GM12874 (cell line): ENCODE results near the gene RPS4Y2.

ENCODE experiments used
- TF ChIP-seq, protein P1 (sequence below): IDR thresholded peaks from 2 replicates; pipeline ENCODE4 v1.5.1; 2011; ENCODE audit warnings: low read depth, mild to moderate bottlenecking, control low read depth, low read length, moderate library complexity; ENCODE audit not compliant: insufficient read depth

Gene RPS4Y2

DNA sequence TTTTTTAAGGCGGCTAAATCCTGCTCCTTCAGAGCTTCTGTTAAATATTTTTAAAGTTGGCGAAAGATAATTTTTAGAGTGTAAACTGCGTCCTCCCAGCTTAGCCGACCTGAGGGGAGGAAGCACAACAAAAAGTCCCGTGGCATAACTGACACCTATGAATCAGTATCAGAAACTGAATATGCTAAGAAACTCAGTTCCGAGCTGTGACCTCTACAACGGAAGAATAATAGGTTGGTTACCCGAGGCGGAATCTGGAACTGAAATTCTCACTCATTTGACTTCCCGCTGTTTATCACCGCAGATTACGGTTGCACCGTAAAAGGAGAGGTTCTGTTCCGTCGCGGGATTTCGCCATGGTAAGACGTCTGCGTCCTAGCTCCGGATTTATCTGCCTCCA is at the start of gene RPS4Y2:
RPS4Y2 (plus strand) TSS at position 301 of the 400 bp plus-strand sequence; CDS start at position 357, 56 bp downstream.
- TF ChIP-seq, protein P1, sequence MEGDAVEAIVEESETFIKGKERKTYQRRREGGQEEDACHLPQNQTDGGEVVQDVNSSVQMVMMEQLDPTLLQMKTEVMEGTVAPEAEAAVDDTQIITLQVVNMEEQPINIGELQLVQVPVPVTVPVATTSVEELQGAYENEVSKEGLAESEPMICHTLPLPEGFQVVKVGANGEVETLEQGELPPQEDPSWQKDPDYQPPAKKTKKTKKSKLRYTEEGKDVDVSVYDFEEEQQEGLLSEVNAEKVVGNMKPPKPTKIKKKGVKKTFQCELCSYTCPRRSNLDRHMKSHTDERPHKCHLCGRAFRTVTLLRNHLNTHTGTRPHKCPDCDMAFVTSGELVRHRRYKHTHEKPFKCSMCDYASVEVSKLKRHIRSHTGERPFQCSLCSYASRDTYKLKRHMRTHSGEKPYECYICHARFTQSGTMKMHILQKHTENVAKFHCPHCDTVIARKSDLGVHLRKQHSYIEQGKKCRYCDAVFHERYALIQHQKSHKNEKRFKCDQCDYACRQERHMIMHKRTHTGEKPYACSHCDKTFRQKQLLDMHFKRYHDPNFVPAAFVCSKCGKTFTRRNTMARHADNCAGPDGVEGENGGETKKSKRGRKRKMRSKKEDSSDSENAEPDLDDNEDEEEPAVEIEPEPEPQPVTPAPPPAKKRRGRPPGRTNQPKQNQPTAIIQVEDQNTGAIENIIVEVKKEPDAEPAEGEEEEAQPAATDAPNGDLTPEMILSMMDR = no peak

DNA sequence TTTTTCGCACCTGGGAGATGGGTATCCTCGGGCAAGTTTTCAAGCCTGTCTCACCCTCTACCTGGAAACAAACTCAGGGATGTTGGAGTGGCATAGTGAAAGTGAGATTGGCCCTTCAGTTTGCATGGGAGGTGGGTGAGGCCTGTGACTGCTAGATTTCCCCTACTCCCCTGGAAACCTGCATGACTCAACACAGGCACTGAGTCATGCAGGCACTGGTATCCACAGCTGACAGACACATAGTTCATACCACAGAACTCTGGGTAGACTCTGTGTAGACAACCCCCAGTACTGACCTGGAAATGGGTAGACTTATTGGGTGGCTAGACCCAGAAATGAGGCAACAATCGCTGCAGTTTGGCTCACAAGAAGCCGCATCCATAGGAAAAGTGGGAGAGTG is 41.5 kb upstream of the RPS4Y2 start:
- TF ChIP-seq, protein P1 = no peak

DNA sequence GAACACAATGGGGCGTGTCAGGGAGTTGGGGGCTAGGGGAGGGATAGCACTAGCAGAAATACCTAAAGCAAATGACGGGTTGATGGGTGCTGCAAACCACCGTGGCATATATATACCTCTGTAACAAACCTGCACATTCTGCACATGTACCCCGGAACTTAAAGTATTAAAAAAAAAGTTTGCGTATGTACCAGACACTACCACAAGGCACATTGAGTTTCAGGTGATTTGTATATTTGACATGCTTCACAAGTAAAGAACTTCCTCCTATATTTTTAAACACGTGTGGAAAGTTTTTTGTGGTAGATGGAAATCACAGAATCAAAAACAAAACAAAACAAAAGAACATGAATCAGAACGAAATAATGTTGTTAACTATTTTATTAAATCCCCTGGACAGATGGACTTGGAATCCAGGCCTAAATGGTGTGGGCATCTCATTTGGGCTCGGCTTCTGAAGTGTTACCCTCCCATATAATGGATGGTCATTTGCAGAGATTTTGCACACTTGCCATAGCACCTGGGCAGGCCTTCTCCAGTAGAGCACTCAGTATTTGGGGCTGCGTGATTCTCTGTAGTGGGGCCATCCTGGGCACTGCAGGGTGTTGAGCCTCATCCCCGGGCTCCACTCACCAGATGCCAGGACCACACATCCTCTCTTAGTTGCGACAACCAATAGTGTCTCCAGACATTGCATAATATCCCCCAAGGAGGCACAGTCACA is 29.6 kb upstream of the RPS4Y2 start:
- TF ChIP-seq, protein P1 = no peak

DNA sequence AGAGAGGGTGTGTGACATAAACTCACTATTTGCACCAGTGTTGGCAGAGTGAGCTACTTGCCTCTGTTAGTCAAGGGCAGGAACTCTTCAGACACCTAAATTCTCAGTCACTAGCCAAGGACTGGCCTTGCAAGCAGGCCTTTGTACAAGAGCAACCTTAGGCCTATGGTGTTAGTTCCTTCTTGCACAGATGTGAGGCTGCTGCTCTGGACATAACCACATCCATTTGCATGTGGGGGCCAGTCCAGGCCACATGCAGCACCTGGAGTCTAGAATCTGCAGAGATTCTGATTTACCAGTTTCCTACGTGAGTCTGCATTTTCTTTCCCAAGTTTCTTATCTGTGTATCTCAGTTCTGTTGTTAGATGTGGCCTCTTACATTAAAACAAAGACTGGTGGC is 20.7 kb upstream of the RPS4Y2 start:
- TF ChIP-seq, protein P1 = no peak

DNA sequence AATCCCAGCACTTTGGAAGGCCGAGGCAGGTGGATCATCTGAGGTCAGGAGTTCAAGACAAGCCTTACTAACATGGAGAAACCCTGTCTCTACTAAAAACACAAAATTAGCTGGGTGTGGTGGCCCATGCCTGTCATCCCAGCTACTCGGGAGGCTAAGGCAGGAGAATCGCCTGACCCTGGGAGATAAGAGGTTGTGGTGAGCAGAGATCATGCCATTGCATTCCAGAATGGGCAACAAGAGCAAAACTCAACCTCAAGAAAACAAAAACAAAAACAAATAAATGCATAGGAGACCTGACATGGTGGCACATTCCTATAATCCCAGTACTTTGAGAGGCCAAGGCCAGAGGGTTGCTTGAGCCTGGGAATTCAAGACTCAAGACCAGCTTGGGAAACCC is 16.1 kb upstream of the RPS4Y2 start:
- TF ChIP-seq, protein P1 = no peak

DNA sequence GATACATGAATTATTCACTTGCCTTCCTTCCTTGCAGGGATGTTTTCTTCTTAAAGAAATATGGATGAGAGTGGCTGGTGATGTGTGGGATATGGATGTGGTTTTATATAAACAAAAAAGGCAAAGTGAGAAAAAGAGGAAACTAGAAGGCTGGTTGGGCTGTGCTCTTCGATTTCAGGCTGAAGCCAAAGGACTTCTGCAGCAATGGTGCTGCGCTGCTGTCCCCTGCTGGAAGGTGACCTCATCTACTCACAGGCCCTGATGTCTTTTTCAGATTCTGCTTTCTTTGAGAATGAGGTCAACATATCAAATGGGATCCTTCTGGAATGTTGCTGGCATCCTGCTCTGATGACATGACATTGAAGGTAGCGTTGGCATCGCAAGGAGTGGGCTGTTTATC is 15.3 kb upstream of the RPS4Y2 start:
- TF ChIP-seq, protein P1 = peak; percentile 69

DNA sequence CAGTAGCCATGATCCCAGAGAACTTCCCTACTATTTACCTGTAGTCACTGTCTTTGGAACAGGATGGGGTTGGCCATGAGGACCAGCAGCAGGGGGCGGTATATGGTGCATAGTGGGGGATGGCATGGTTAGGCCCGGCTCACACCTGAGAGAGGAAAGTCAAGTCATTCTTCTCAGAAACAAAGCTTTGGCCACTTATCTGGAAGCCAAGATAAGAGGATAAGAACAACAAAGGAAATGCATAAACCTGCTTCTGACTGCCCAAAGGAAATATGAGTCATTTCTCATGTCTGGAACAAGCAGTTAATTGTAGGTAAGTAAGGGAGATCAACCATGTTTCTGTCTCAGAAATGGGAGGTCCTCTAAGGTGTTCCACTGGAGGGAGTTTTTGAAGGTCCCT is 10.8 kb upstream of the RPS4Y2 start:
- TF ChIP-seq, protein P1 = peak; percentile 32; the same call in 1 of the 2 replicates
